ENCODE measurements around the gene SAMD8. TPM values are rescaled to one million over a fixed set of nuclear protein-coding genes. Genes with fewer than 3 reads are reported as not detected.

The SAMD8 gene
- total and polyA plus RNA-seq, 11 donors: 7.5 to 43.0 (median 23.4) TPM

DNA sequence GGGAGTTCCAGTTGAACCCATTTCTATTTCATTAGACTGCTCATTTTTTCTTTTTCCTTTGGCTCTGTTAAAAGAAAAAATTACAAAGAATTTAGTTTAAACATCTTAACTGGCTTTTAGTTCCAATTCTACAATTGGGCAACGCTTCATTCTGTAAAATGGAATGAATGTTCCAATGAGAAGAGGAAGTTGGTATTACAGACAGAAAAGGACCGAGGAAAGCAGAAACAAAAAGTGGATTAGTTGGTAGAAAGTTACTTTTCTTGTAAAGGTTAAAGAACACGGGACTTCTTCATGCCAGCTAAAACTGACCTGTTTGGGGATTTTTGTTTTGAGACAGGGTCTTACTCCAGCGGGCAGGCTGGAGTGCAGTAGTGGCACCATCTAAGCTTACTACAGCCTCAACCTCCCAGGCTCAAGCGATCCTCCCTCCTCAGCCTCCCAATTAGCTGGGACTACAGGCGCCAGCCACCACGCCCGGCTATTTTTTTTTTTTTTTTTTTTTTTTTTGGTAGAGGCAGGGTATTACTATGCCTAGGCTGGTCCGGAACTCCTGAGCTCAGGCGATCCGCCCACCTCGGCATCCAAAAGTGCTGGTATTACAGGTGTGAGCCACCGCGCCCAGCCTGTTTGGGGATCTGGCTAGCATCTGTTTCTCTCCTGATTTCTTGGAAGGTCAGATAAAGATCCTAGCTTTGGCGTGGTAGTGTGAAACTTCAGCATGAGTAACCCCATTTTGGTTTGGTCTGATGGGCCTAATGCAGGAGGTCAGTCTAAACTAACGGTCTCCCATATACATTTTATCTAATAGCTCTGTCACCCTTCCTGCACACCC is 97.8 kb downstream of the SAMD8 start:
- 81 to 85% (median 82%) methylated on average over 15 to 16 of the region's 16 CpGs for WGBS, 4 donors
- intact Hi-C loops (cut with DNase I): loop anchor here in 3 of 10 donors (5.0 kb wide), 2 partner anchors 92 to 97 kb away; partner anchors contain the start of gene SAMD8 (in 2 of the 3)
- peak overlapping the region; percentile 98 to 100 (median 100) for H3K27ac ChIP-seq
- peak in 1 of 5 donors; percentile 41 for DNase-seq
- H3K4me3 ChIP-seq: peak overlapping the region; percentile 78 to 100 (median 91)
- peaks cover 0 to 26% (median 22%) of the 10 kb centered on the region in 9 donors for H3K36me3 ChIP-seq
- TF ChIP-seq, protein P1, sequence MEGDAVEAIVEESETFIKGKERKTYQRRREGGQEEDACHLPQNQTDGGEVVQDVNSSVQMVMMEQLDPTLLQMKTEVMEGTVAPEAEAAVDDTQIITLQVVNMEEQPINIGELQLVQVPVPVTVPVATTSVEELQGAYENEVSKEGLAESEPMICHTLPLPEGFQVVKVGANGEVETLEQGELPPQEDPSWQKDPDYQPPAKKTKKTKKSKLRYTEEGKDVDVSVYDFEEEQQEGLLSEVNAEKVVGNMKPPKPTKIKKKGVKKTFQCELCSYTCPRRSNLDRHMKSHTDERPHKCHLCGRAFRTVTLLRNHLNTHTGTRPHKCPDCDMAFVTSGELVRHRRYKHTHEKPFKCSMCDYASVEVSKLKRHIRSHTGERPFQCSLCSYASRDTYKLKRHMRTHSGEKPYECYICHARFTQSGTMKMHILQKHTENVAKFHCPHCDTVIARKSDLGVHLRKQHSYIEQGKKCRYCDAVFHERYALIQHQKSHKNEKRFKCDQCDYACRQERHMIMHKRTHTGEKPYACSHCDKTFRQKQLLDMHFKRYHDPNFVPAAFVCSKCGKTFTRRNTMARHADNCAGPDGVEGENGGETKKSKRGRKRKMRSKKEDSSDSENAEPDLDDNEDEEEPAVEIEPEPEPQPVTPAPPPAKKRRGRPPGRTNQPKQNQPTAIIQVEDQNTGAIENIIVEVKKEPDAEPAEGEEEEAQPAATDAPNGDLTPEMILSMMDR (IDR thresholded peaks at IDR 0.05): no peak
- peaks cover 2 to 41% (median 28%) of the 10 kb centered on the region in 12 donors for H3K4me1 ChIP-seq
- H3K27me3 ChIP-seq: no peaks in the 10 kb centered on the region
- H3K9me3 ChIP-seq: no peaks in the 10 kb centered on the region
- ATAC-seq: no peak

DNA sequence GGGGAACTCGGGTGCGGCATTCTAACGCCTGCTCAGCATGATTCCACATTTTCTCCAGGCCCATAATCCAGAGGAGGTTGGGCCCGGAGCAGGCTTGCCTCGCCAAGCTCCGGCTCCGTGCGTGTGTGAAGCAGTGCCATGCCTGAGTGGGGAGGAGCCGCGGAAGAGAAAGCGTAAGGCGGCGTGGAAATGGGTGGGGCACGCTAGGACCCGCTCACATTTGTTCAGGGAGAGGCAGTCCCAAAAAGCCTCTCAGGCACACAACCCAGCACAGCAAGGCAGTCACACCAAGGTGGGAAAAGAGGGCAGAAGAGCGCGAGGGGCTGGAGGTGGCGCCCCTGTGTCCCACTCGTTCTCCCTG is 98.4 kb downstream of the SAMD8 start:
- H3K4me3 ChIP-seq: peak overlapping the region; percentile 78 to 100 (median 91)
- ATAC-seq (peak; percentile 83 to 88 (median 86)), DNase-seq (peak; percentile 83 to 92 (median 90))
- intact Hi-C loops (cut with DNase I): loop anchor here in 6 of 10 donors (1.0 to 10.0 kb wide), 6 partner anchors 17 to 98 kb away; partner anchors contain the start of gene SAMD8 (in 5 of the 6)
- peak overlapping the region; percentile 98 to 100 (median 100) for H3K27ac ChIP-seq
- H3K36me3 ChIP-seq: peaks cover 0 to 32% (median 28%) of the 10 kb centered on the region in 9 donors
- no peaks in the 10 kb centered on the region for H3K27me3 ChIP-seq
- H3K9me3 ChIP-seq: no peaks in the 10 kb centered on the region
- peaks cover 2 to 47% (median 33%) of the 10 kb centered on the region in 12 donors for H3K4me1 ChIP-seq
- WGBS, 4 donors: 0% methylated on average over 15 to 19 of the region's 19 CpGs
- TF ChIP-seq POLR2A (IDR thresholded peaks at IDR 0.05): no peak
- TF ChIP-seq, protein P1 (IDR thresholded peaks at IDR 0.05): no peak

DNA sequence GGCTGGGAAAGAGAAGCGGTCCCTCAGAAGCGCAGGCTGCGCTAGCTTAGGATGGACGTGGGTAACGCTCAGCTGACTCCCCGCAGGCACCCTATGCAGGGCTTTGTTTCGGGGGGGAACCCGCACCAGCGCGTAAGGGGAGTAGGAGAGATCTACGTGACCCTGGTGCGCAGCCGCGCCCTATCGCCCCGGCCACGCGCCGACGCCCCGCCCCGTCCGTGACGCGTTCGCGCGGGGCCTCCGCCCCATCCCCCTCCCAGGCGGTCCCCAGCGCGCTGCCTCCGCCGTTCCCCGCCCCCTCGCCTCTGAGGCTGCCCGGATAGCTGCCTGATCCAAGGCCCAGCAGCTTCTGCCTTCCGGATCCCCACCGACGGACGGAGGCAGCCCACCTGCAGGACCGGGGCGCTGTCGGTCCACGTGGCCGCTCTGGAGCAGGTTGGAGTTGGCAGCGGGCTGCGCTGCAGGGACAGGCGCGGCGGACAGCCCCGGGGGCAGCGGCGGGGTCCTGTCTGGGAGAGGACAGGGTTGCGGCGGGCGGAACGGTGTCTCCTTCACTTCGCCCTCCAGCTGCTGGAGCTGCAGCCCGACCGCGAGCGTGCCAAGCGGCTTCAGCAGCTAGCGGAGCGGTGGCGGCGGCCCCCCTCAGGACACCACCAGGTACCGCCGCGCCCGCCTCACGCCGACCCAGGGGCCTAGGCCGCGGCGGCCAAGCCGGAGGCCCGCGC is 99.0 kb downstream of the SAMD8 start, which contains the start of gene VDAC2:
TSS of gene VDAC2 (plus strand) at position 515 of the 725 bp plus-strand sequence. CDS start 363 bp downstream, outside the sequence.
- no peaks in the 10 kb centered on the region for H3K9me3 ChIP-seq
- peak within 1 kb of the TSS; percentile 98 to 100 (median 100) for H3K27ac ChIP-seq
- H3K4me1 ChIP-seq: peaks cover 2 to 52% (median 36%) of the 10 kb centered on the region in 12 donors
- H3K4me3 ChIP-seq: peak within 1 kb of the TSS; percentile 78 to 100 (median 91)
- peak; percentile 51 to 83 for TF ChIP-seq POLR2A (IDR thresholded peaks at IDR 0.05)
- TF ChIP-seq, protein P1 (IDR thresholded peaks at IDR 0.05): peak in 1 of 12 donors; percentile 23
- ATAC-seq (peak; percentile 94 to 98 (median 97)), DNase-seq (peak; percentile 92 to 97 (median 94))
- H3K27me3 ChIP-seq: no peaks in the 10 kb centered on the region
- WGBS, 4 donors: 0% methylated on average over 9 to 80 of the region's 80 CpGs
- peaks cover 0 to 37% (median 34%) of the 10 kb centered on the region in 9 donors for H3K36me3 ChIP-seq
- intact Hi-C loops (cut with DNase I): loop anchor here in 4 of 10 donors (1.0 to 10.0 kb wide), 5 partner anchors 16 to 98 kb away; partner anchors contain the start of gene SAMD8 (in 3 of the 4)

All from heart left ventricle (tissue), 16 donors.